Sigmoid colon (tissue), 4 donors: ENCODE data around the gene ABHD17C.
"Not testable (repeated sequence)": the region's sequence is repeated elsewhere in the genome, so short reads cannot be mapped to it uniquely, and the experiment has no call there.

Experiments used
- CTCF ChIP-seq, 4 experiments: fragments of 450-650 bp in 3 of 4; fragments of 200-600 bp in 1 of 4; IDR thresholded peaks; one replicate each; pipeline ENCODE4 v1.5.1; 2016 to 2019; ENCODE audit warnings: antibody characterized with exemption in 4 of 4, mild to moderate bottlenecking in 3 of 4, moderate library complexity in 2 of 4
- EP300 ChIP-seq, 4 donors: sonication (generic); formaldehyde crosslinking; IDR thresholded peaks; one replicate each; pipeline ENCODE4 v1.6.1; 2017; ENCODE audit warnings: antibody characterized with exemption in 4 of 4
- POLR2A ChIP-seq, 2 donors: fragments of 450-650 bp; IDR thresholded peaks; one replicate each; pipeline ENCODE4 v1.6.1; 2016; ENCODE audit warnings: antibody characterized with exemption in 2 of 2, mild to moderate bottlenecking in 2 of 2, moderate library complexity in 2 of 2

- not testable (repeated sequence) for TF ChIP-seq CTCF, POLR2A, EP300 (IDR thresholded peaks at IDR 0.05)
Measured at GRCh38 chr15:80763235-80763634, 68.1 kb downstream of the ABHD17C start.
